ENCODE results near the gene LTBP1. TPM values are rescaled to one million over a fixed set of nuclear protein-coding genes. Genes with fewer than 3 reads are reported as not detected.
"Not testable (repeated sequence)": the region's sequence is repeated elsewhere in the genome, so short reads cannot be mapped to it uniquely, and the experiment has no call there.

LTBP1 gene
- total RNA-seq, 1 donor from 2014 or later: 0.07 TPM

- H3K36me3 Mint-ChIP-seq (ENCODE audit: low read depth): no peaks in the 10 kb centered on the region
- H3K27me3 Mint-ChIP-seq: peaks cover 1% of the 10 kb centered on the region
- CTCF ChIA-PET: no interaction called here
- ATAC-seq (ENCODE audit: low read depth) (no peak), DNase-seq (no peak)
- no peak overlapping the region for H3K4me3 Mint-ChIP-seq
- no peaks in the 10 kb centered on the region for H3K4me1 Mint-ChIP-seq
- intact Hi-C loops (cut with micrococcal nuclease): no loop called here
- TF ChIP-seq CTCF (IDR thresholded peaks at IDR 0.05): no peak
- POLR2A ChIA-PET: no interaction called here
- no peak overlapping the region for H3K27ac Mint-ChIP-seq
- H3K9me3 Mint-ChIP-seq: no peaks in the 10 kb centered on the region
These were observed 488.8 kb downstream of the LTBP1 start for GRCh38 chr2:33435518-33435917.

DNA sequence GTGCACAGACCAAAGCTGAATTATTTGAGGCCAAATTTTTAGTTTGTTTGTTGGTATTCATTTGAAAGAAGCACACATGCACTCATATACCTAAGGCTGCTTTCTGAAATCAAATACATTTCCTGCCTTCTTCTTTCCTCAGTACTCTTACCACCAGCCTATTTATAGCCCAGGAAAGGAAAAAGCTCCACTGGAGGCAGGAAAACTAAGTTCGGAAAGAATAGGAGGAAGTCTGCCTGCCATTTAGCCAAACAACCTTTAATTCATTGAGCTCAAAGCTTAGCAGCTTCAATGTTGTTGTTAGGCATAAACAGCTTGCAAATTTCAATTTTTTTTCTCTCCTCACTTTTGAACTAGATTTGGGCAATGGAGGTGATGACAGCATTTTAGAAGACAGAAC, 489.3 kb downstream of the LTBP1 start:
- ChIA-PET POLR2A (no interaction called here), CTCF (no interaction called here)
- ATAC-seq (ENCODE audit: low read depth) (no peak), DNase-seq (no peak)
- intact Hi-C loops (cut with micrococcal nuclease): no loop called here
- no peak for TF ChIP-seq CTCF (IDR thresholded peaks at IDR 0.05)
- H3K9me3 Mint-ChIP-seq: no peaks in the 10 kb centered on the region
- no peaks in the 10 kb centered on the region for H3K36me3 Mint-ChIP-seq (ENCODE audit: low read depth)
- H3K4me1 Mint-ChIP-seq: no peaks in the 10 kb centered on the region
- peaks cover 1% of the 10 kb centered on the region for H3K27me3 Mint-ChIP-seq
- H3K27ac Mint-ChIP-seq: no peak overlapping the region
- no peak overlapping the region for H3K4me3 Mint-ChIP-seq

DNA sequence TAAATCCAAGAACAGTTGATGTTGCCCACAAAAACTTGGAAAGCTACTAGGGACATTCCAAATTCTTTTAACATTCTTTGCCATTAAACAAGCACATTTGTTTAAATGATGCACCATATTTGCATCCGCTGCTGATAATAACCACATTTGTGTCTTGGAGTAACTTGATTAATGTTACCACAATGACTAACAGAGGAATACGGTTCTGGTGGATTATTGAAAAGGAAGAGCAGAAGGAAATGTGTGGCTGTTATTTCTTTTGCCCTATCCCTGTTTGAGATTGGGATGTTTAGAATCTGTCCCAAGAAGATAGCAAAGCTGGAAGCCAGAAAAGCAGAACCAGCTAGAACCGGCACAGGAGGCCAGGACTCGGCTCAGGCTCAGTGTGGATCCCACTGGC, 490.5 kb downstream of the LTBP1 start:
- Mint-ChIP-seq H3K9me3 (no peaks in the 10 kb centered on the region), H3K4me1 (no peaks in the 10 kb centered on the region), H3K27me3 (peaks cover 1% of the 10 kb centered on the region), H3K4me3 (no peak overlapping the region), H3K36me3 (ENCODE audit: low read depth) (no peaks in the 10 kb centered on the region), H3K27ac (no peak overlapping the region)
- intact Hi-C loops (cut with micrococcal nuclease): no loop called here
- DNase-seq (no peak), ATAC-seq (ENCODE audit: low read depth) (no peak)
- POLR2A ChIA-PET: no interaction called here
- CTCF ChIA-PET: no interaction called here
- no peak for TF ChIP-seq CTCF (IDR thresholded peaks at IDR 0.05)

DNA sequence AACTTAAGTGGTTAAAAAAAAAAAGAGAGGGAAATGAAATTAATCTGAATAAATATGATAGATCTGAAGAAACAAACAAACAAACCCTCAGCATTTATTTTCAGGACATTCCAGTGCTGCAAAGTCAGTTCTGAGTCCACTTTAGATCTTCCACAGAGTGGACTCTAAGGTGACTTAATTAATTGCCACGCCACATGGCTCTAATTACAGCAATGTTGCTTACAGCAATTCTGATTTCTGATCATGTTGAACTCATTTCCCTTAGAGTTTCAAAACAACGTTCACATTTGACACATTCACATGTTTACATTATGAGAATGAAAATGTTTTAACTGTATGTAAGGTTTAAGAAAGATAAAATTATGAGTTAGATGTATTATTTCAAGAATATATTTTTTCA, 491.1 kb downstream of the LTBP1 start:
- DNase-seq: no peak
- Mint-ChIP-seq H3K4me3 (no peak overlapping the region), H3K4me1 (no peaks in the 10 kb centered on the region), H3K27me3 (peaks cover 1% of the 10 kb centered on the region), H3K9me3 (no peaks in the 10 kb centered on the region), H3K36me3 (ENCODE audit: low read depth) (no peaks in the 10 kb centered on the region), H3K27ac (no peak overlapping the region)
- ATAC-seq (ENCODE audit: low read depth): no peak
- TF ChIP-seq CTCF (IDR thresholded peaks at IDR 0.05): no peak
- intact Hi-C loops (cut with micrococcal nuclease): no loop called here
- POLR2A ChIA-PET: no interaction called here
- CTCF ChIA-PET: no interaction called here

GRCh38 chr2:33441235-33441810, 494.6 kb downstream of the LTBP1 start:
- no peaks in the 10 kb centered on the region for H3K27me3 Mint-ChIP-seq
- DNase-seq: no peak
- ATAC-seq (ENCODE audit: low read depth): peak; percentile 47
- no peak overlapping the region for H3K4me3 Mint-ChIP-seq
- ChIA-PET POLR2A (no interaction called here), CTCF (interaction anchor here (0.6 kb wide), 1 partner anchor 142 kb away, joined by 5 read pairs; no protein-coding TSS in a partner anchor)
- H3K9me3 Mint-ChIP-seq: no peaks in the 10 kb centered on the region
- TF ChIP-seq CTCF (IDR thresholded peaks at IDR 0.05): no peak
- H3K4me1 Mint-ChIP-seq: peaks cover 6% of the 10 kb centered on the region
- no peak overlapping the region for H3K27ac Mint-ChIP-seq
- intact Hi-C loops (cut with micrococcal nuclease): no loop called here
- no peaks in the 10 kb centered on the region for H3K36me3 Mint-ChIP-seq (ENCODE audit: low read depth)

DNA sequence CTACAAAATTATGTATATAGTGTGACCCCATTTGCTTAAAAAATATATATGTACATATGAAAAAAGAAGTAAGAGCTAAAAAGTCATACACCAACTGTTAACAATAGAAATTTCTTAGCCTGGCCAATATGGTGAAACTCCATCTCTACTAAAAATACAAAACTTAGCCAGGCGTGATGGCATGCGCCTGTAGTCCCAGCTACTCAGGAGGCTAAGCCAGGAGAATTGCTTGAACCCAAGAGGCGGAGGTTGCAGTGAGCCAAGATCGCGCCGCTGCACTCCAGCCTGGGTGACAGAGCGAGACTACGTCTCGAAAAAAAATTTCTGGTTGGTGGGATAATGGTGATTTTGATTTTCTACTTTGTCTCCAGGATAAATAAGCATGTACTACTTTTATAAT, 495.3 kb downstream of the LTBP1 start:
- ATAC-seq (ENCODE audit: low read depth); intact Hi-C loops (cut with micrococcal nuclease); H3K4me3 Mint-ChIP-seq; H3K4me1 Mint-ChIP-seq; H3K9me3 Mint-ChIP-seq; DNase-seq; CTCF ChIA-PET; H3K36me3 Mint-ChIP-seq (ENCODE audit: low read depth); H3K27ac Mint-ChIP-seq; H3K27me3 Mint-ChIP-seq; POLR2A ChIA-PET: not testable (repeated sequence)

All from activated B cell treated with CpG ODN at 0.5 μM for 24 hours (primary cell).